GM19035 (cell line): Measurements from ENCODE around the gene CELSR3.

Experiments used
- ATAC-seq: cut with Tn5 transposase; IDR thresholded peaks from one replicate; pipeline ENCODE4 v1.9.1; 2021; ENCODE audit not compliant: unreplicated experiment

The CELSR3 gene

DNA sequence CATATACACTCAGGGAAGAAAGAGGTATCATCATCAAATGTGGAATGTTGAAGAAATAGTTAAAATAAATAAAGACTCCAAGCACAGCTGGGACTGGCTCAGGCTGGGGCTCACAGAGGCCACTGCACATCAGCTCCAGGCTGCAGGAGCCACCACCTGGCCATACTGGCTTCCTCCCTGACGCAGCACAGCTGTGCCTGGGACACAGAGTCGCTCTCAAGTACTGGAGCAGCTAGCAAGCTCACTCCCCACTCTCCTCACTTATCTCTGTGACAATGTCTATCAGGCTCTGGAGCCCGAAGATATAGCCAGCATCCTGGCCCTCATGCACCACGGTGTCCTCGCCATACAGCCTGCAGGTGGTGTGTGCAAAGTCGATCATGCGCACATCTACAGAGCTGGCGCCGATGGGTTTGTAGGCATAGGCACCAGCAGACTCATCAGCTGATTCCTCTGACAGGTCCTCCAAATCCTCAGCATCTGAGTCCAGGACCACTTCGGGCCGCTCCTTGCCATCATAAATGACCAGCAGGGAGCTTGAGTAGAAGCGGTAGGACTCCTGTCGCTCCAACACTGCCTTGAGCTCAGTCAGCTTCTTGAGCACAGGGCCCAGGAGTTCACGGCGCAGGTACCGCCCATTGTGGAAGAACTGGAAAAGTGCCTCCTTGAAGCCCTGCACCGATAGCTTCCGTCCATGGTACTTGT is 25.5 kb upstream of the CELSR3 start:
- ATAC-seq: no peak

DNA sequence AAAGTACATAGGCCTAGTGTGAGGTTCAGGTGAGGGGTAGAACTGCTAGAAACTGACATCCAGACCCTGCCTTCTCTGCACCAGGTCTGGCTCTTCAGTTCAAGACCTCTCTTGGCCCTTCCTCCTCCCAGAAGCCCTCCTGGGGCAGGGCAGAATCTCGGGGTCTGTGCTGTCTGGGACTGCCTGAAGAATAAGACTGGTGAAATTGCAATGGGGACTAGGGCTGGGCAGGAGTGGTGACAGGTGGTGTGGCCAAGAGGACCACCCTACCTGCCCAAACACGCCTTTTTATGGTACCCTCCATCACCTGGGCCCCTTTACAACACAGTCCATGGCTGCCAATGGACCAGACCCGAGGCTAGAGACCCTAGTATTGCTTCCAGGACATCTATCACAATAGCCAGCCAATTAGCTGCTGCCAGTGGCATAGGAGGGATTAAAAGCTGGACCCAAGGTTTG is 24.6 kb upstream of the CELSR3 start:
- ATAC-seq: no peak

GRCh38 chr3:48686538-48687219 is 24.0 kb upstream of the CELSR3 start:
- ATAC-seq: no peak

GRCh38 chr3:48685603-48686511 is 23.2 kb upstream of the CELSR3 start, which contains the start of gene NCKIPSD:
TSS of gene NCKIPSD (minus strand) at chr3:48685915. CDS start at chr3:48685807, 108 bp downstream.
- peak; percentile 80 for ATAC-seq

GRCh38 chr3:48685293-48685602 is 22.6 kb upstream of the CELSR3 start:
- no peak for ATAC-seq

- ATAC-seq: no peak
Measured at GRCh38 chr3:48684480-48685143, 21.9 kb upstream of the CELSR3 start.

DNA sequence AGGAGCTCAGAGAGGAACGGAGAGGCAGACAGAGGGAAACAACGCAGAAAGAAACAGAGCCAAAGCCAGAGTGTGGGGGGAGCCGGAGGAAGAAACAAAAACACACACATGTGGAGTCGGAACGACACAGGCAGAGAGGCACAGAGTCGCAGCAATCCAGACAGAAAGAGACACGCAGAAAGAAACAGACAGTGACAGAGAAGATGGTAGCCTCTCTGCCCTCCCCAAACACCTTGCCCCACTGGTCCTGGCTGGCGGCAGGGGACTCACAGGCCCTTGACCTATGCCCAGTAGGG is 21.3 kb upstream of the CELSR3 start:
- no peak for ATAC-seq

- no peak for ATAC-seq
Measured at GRCh38 chr3:48682786-48683185, 20.1 kb upstream of the CELSR3 start.

DNA sequence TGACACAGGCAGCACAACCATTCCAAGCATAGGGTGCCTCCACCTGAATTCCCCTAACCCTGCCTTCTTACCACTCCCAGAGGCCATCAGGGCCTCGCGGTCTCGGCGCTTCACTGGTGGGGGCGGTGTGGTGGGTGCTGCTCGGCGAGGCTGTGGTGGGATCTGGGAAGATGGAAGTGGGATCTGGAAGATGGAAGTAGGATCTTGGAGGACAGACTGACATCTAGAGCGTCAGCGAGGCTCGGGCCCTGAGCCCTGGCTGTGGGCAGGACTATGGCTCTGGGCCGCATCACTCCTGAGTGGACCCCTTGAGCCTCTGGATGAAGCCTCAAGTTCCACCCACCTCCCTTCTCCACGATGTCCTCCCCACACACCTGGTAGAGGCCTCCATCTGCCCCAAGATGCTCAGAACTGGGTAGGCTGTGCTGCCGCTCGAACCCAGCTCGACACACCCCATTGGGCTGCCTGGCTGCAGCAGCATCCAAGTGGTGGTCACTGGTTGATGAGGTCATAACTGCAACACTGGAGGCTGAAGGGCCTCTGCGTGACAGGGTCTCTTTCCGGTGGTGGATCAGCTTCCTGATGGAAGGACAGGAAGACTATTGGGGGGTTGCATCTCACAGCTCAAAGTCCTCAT is 19.4 kb upstream of the CELSR3 start:
- ATAC-seq: no peak

- no peak for ATAC-seq
Measured at GRCh38 chr3:48681541-48681880, 18.8 kb upstream of the CELSR3 start.

GRCh38 chr3:48680811-48681540 is 18.3 kb upstream of the CELSR3 start:
- ATAC-seq: no peak

DNA sequence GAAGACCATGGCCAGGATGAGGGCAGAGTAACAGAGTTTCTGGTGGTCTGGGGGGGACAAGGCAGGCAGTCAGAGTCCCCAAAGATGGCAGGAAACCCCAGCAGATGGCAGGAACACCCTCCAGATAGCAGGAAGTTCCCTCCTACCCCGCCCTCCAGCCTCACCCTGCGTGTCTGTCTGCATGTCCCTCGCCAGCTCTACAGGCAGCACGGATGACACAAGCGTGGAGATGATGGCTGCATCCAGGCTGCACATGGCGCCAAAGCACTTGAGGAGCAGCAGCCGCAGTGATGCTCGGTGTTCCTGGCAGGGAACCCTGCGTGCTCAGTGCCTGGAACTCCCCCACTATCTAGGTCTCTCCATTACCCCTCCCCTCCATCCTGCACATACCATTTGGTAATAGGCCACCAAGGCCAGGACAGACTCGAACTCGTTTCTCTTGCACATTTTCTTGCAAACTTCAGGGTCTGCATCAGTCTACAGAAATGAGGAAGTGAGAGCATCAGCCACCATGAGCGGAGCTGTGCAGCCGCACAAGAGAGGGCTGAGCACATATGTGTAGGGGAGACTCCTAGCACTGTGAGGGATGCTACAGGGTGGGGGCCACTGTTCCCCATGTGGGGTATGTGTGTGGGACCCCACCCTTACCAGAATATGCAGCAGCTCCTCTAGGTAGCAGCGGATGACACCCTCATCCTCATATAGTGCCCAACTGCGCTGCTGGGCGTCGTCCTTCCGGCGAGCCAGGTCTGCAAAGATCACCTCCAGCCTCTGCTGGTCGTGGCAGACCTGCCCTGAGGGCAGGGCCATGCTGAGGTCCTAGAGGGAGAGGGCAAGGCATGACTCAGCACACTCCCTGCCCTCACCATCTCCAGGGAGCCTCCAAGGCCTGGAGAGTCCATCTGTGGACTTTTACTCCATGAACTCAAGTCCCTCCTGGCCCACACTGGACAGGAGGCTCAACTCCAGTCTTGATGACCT is 17.0 kb upstream of the CELSR3 start:
- peak; percentile 49 for ATAC-seq

GRCh38 chr3:48678566-48679380 is 16.1 kb upstream of the CELSR3 start:
- no peak for ATAC-seq

- ATAC-seq: no peak
Measured at GRCh38 chr3:48678056-48678455, 15.4 kb upstream of the CELSR3 start.

- no peak for ATAC-seq
Measured at GRCh38 chr3:48674505-48674904, 11.8 kb upstream of the CELSR3 start.

DNA sequence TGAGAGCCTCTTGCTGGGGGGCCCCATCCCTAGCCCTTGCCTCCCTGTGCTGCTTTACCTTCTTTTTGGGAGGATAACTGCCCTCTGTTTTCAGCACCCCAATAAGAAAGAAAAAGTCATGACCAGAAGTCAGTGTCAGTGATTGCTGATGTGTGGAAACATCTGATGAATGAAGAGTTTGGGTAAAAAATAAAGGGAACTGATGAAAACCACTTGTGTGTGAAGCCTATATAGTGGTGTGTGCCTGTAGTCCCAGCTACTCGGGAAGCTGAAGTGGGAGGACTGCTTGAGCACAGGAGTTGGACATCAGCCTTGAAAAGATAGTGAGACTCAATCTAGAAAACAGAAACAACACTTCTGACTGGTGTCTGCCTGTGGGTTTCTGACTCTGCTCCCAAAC is 9.8 kb upstream of the CELSR3 start:
- no peak for ATAC-seq

GRCh38 chr3:48664929-48665328 is 2.2 kb upstream of the CELSR3 start:
- ATAC-seq: no peak

DNA sequence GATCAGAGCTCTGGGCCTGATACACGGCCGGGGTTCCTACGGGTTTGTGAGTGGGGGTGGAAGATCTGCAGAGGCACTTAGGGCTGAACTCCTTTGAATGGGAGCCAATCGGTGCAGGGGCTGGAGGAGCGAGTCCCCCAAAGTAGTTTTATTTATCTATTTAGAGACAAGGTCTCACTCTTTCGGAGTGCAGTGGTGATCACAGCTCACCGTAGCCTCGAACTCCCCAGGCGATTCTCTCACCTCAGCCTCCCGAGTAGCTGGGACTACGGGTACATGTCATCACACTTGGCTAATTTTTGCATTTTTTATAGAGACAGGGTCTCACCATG is 1.6 kb upstream of the CELSR3 start:
- ATAC-seq: no peak
